GM19328 (cell line): ENCODE measurements around the gene GPC3.
"Not testable (repeated sequence)": the region's sequence is repeated elsewhere in the genome, so short reads cannot be mapped to it uniquely, and the experiment has no call there.

Experiments
- ATAC-seq: cut with Tn5 transposase; IDR thresholded peaks from one replicate; pipeline ENCODE4 v1.9.1; 2021; ENCODE audit warnings: mild to moderate bottlenecking, moderate library complexity; ENCODE audit not compliant: unreplicated experiment

Gene GPC3

DNA sequence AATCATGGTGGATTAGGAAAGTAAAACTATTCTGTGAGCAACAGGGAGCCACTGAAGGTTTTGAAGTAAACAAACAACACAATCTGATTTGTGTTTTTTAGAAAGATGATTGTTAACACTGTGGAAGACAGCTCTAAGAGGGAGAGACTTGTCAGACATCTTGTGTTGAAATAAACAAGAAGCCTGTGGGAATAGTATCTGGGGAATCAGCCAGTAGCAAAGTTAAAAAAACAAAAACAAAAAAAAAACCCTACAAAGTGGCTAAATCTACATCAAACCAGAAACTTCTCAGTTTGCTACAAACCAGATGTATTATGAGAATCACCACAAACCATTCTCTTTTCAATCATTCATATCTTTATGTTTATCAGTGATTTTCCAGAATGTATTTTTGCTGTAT lies 444.4 kb downstream of the GPC3 start:
- no peak for ATAC-seq

DNA sequence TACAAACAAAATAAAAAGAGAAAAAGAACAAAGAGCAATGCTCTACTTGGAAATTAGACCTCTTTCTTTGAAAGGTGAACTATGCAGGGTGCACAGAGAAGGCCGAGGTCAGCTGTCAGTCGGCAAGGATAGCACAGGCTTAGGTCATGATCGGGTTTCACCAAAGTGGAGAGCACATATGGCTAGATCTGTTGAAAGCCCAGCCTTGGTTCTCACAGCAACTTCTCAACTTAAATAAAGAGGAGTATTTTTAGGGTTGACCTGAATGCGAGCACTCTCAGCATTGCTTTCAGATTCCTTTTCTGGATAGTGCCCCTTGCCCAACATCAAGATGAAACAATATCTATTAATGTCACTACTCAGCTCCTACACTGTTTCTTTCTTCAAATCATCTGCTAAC lies 447.2 kb downstream of the GPC3 start:
- no peak for ATAC-seq

DNA sequence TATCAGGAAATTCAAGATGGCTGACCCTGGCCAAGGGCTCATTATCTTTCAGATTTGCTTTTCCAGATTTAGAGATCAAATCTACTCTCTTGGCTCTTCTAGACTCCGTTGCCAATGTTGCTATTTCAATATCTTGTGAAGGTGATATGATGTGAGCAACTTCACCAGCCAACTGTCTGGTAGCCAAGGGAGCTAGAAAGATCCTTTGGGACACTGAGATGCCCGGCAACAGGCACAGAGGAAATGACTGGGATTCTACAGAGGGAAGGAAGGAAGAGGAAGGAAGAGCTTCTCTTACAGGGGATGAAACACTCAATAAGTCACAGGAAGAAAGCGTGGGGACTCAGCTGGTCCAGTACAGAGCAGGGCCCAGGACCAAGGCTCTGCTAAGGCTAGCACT lies 448.3 kb downstream of the GPC3 start:
- ATAC-seq = no peak

DNA sequence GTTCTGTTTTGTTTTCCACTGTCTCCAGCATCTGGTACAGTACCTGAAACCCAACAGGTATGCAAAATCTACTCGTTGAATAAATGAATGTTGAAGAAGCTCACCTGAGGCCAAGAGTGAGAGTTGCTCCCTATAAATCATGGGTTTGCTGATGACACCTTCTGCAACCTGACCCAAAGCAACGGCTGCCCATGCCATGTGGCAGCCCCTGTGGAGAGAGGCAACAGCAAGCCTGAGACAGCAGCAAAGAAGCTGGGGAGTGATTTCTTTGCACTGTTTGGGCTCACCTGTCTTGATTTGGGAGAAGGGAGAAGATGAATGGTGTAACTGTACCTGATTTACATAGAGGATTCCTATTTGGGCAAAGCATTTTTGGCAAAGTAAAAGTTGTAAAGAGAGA lies 450.3 kb downstream of the GPC3 start:
- ATAC-seq = no peak

DNA sequence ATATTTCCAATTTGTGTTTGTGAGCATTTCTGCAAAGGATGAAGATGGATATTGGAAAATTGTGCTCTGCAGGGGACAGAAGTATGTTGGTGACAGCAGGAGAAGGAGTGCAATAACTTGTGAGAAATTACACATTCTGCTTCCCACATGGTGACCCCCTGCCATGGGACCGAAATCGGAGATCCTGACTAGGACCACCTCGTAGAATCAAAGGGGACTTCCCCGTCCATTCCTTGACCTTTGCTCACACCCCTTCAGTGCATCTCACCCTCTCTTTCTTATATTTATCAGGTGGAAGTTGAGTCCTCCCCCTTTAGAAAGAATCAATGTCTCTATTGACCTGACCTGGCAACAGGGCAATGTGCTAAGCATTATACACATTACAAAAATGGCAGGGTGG lies 451.2 kb downstream of the GPC3 start:
- ATAC-seq = no peak

DNA sequence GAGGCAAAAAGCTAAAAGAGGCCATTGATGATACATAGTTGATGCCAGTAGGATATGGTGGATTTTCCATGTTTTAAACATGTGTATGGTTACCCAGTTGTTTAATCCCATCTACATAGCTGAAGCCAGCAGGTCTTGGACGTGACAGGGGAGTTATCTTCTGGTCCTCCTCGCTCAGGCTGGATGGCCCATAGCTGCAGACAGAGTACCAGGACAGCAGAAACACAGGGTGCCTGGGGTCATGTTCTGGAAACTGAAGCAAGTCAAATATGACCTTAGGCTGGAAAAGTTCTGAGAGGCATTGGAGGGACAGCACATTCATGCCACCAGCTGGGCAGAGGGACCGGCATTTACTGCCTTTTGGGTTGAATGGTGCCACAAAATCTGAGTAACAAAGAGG lies 452.1 kb downstream of the GPC3 start:
- ATAC-seq = no peak

DNA sequence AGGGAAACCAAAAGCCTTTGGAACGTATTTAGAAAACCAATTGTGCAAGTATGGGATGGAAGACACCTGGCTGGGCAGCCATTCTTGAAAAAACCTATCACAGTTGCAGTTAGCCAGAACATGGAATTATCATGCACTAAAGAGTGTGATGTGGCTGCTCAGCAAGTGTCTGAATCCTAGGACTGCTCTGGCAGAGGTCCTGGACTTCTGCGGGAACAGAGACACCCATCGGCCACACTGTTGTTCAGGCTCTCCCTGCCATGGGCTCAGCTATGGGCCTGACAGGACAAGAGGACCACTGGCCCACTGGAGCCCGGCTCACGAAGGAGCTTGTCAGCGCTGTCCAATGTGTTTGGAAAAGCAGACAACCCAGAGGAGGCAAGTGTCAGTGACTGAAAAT lies 454.4 kb downstream of the GPC3 start:
- no peak for ATAC-seq

DNA sequence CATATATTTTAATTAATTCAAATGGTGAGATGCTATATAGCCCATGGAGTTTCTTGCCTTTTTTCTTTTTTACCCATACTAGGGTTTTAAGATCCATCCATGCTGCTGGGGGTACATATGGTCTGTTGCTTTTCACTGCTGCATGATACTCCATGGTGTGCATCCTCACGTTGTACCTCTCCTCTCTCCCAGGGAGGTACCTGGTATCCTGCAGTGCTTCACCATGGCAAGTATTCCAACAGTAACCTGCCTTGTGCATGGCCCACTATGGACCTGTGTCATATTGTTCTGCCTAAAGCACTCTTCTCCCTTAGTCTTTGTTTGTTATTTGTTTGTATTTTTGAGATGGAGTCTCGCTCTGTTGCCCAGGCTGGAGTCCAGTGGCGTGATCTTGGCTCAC lies 455.8 kb downstream of the GPC3 start:
- no peak for ATAC-seq

DNA sequence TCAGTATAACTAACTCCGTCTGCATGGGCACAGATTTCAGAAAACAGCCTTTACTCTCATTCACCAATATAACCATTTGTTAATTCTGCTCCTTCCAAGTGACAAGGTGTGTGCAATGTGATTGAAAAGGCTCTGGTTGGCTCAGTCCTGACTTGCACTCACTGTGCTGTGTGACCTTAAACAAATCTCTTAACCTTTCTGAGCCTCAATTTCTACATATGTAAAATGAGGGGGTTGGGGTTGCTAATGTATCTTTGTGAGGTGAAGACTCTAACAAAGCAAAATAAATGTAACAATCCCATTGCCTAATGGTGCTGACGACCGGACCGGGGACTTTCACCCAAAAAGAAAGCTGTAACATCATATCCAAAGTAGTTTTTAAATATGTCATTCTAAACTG lies 457.6 kb downstream of the GPC3 start:
- ATAC-seq = no peak

DNA sequence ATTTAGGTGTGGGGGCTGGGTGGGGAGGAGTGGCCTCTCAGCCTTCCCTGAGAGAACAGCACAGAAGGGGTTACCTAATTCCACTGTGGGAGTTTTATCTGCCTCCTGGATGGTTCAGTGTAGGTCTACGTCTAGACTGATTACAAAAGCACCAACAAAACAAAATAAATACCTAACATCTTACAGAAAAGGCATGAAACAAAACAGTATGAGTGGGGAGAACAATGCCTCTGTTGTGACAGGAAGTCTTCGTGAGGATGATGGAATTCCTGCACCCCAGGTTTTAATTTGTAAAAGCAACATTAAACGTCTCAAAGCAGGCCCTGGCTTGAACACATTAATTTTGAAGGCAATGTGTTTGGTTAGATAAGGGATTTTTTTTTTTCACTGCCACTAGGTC lies 458.0 kb downstream of the GPC3 start:
- no peak for ATAC-seq

DNA sequence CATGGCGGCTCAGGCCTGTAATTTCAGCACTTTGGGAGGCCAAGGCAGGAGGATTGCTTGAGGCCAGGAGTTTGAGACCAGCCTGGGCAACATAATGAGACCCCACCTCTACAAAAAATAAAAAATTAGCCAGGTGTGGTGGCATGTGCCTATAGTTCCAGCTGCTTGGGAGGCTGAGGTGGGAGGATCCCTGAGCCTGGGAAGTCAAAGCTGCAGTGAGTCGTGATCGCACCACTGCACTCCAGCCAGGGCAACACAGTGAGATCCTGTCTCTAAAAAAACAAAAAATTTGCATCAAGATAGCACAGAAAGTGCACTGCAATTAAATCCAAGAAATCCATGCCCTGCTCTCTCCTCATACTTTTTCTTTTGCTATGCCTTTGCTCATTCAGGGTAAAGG lies 458.6 kb downstream of the GPC3 start:
- not testable (repeated sequence) for ATAC-seq

DNA sequence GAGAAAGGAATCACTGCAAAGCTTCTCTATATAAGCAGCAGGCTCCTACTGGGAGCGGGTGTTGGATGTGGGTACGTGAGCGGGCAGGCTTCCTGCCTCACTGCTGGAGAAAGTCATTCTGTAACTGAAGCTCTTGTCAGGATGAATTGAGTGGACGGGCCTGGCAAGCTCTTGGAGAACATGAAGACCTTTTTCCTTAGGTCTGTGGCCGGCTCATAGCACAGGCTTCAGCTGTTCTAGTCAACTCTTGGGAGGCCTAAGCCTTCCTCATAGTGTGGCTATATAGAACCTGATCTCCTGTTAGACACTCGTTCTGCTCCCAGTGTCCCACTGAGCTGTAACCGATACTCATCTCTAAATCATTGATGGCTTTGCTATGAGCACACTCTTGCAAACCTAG lies 461.9 kb downstream of the GPC3 start:
- no peak for ATAC-seq

DNA sequence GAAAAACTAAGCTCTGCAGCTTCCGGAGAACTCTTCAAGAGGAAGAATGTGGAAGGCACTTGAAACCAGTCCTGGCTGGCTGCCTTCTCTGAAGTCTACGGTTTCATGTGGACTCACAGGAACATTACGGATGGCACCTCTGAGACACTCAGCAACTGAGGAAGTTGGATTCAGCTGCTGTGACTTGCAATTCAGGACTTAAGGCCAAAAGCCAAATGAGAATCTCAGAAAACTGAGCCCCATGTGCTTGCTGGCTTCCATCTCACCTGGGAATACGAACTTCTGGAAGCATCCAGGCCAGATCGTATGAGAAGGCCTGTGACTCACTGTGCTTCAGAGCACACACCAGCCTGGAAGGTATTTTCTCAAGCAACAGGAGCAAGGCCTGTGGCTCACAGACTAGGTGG lies 462.3 kb downstream of the GPC3 start:
- ATAC-seq = no peak

DNA sequence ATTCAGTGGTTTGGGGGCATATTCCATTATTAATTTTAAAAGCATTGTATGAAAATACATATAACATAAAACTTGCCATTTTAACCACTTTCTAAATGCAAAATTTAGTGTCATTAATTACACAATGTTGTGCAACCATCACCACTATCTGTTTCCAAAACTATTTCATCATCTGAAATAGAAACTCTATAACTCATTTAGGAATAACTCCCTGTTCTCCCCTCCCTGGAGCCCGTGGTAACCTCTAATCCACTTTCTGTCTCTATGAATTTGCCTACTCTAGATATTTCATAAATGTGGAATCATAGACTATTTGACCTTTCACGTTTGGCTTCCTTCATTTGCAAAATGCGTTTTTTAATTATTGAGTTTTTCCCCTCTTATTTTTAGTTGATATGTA lies 468.7 kb downstream of the GPC3 start:
- ATAC-seq = no peak

DNA sequence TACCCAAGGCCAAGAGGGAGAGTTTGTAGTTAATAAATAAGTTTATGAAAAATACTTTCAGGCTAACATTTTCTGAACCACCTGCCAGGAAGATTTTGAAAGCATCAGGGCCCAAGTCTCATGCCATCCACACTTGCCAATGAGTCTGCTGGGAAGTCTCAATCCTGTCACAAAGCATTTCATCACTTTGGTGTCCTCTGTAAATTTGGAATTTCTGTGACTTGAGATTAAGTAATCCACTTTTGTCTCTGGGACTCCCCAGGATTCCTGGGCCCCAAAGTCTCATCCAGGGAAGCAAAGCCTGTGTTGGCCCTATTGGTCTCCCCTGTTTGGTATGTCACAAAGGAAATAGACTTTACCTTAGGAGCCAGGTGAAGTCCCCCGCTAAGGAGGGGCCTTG lies 470.9 kb downstream of the GPC3 start:
- ATAC-seq = no peak

DNA sequence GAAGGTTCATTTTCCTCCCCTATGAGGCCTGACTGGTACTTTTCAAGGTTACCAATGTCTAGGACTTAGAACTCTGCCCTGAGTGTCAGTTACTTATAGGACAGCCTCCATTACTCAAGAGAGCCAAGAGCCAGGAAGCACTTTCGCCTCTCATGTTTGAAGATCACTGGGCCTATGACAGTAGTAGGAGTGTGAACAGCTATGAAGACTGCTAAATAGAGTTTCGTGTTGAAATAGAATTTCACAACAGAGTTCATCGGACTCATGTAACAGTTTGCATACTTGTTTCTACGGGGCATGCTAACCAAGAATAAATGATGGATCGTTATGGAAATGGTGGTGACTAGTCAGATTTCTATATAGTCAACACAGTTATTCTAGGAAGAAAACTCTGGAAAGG lies 472.3 kb downstream of the GPC3 start:
- ATAC-seq = no peak

DNA sequence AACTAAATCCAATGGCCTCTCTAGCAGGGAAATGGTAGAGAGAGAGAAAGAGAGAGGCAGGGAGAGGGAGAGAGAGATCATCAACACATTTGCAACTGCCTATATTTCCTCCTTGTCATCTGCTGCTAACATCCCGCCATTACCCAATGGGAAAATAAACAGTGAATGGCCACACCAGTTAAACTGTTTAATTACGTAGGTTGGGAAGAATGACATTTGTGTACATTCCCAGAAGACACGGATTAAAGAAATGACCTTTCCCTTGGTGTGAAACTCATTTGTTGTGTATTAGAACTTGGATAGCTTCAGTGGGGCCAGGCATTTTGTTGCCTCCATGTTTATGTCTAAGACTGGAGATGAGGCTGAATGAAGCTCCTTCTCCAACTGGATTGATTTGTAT lies 474.4 kb downstream of the GPC3 start:
- no peak for ATAC-seq

DNA sequence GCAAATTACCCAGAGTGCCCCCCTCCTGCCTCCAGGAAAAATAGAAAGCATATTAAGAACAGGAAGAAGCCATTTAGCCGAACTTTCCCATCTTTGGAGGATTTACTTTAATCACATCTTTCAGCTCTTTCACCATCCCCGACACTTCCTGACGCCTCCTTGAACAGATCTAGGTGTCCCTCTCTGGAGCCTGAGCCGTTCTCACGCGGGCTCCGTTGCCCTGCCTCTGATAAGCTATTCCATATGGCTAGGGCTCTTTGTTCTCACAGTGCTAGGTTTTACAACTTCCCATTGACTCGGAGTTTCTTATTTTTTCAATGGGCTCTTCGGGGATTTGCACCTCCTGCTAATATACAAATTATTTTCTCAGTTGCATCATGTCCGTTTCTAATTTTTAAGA lies 488.0 kb downstream of the GPC3 start:
- no peak for ATAC-seq

DNA sequence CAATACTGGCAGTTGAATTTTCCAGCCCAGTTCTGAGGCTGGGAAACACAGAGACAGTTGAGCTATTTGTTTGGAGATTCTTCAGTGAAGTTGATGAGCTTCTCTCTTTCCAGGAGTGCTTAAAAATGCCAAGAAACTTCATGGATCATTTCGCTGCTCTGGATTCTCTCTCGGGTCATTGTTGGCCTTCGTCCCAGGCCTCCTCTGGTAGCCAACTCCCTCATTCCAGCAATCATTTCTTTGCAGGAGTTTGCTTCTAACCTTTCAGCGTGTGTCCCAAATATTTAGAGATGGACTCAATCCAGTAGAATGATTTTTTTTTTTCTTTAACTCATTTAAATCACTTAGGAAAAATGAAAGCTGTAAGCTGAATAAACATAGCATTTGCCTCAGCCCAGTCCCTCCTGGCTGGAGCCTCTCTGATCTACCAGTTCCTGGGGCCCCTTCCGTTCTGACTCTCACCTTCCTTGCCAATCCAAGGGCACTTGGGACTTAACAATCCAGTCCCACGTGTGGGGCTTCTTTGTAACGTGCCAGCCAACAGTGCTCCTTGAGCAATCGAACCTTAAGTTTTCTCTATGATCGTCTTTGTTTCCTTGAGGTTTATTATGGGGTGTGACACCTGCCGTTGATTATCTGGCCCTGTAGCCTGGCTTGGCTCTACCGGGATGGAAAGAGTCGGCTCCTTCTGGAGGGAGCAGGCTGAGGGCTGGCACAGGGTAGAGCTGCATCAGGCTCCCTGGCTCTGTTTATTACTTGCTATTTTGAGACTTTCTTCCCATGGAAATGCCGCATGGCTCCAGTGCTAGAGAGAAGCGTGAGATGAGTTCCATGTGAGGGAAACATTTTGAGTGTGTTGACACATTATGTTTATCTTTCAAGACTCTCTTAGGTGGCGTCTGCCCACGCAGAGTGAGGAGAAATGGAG lies 489.7 kb downstream of the GPC3 start:
- ATAC-seq = no peak

DNA sequence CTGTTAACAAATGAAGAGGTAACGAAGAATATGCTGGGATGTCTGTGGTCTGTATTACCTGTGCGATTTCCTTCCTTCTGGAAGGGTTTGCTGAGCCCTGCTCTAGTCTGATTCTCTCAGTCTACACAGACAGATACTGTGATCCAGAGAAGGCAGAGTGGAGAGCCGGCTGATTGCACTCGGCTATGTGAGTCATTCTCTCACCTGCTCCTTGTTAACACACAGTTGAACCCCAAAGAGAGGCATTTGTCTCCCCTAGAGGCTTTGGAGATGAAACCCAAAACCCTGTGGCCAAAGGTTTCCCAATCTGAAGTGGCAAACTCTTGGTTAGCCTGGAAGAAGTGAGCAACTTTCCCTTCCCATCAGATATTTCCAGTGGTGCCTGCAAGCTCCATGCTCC lies 492.0 kb downstream of the GPC3 start:
- no peak for ATAC-seq

DNA sequence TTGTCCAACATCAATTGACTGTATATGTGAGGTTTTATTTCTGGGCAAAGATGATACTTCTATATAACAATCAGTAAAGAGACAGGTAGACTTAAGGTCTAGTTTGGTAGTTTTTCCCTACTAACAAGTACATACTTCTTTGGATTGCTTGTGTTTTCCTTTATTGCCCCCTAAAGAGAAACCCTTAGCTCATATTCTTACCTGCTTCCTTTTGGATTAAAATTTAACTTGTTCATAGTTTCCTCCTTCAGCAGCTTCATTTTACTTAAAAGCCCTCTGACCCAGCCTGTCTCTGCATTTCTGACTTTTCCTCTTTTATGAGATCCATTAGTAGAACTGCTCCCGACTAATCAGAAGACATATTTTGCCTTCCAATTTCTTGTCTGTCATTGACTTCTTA lies 494.4 kb downstream of the GPC3 start:
- no peak for ATAC-seq
